ENCODE results near the gene NUAK2. TPM values are rescaled to one million over a fixed set of nuclear protein-coding genes. Genes with fewer than 3 reads are reported as not detected.
A peak's percentile ranks its signal among the peaks of the same experiment; 100 is the strongest.

Gene NUAK2
- total RNA-seq, 1 donor = 34.2 TPM

- Histone ChIP-seq H3K4me1 (ENCODE audit: insufficient read depth, low read length) (peaks cover 93% of the 10 kb centered on the region), H3K9me3 (ENCODE audit: low read depth, low read length) (no peaks in the 10 kb centered on the region), H3K4me3 (ENCODE audit: low read length) (no peak overlapping the region), H3K27me3 (ENCODE audit: insufficient read depth, low read length) (no peaks in the 10 kb centered on the region)
These were observed 5.4 kb downstream of the NUAK2 start for GRCh38 chr1:205316161-205316566.

- Histone ChIP-seq H3K4me1 (ENCODE audit: insufficient read depth, low read length) (peaks cover 100% of the 10 kb centered on the region), H3K27me3 (ENCODE audit: insufficient read depth, low read length) (no peaks in the 10 kb centered on the region), H3K9me3 (ENCODE audit: low read depth, low read length) (no peaks in the 10 kb centered on the region), H3K4me3 (ENCODE audit: low read length) (no peak overlapping the region)
These were observed 6.4 kb downstream of the NUAK2 start for GRCh38 chr1:205315008-205315618.

GRCh38 chr1:205313563-205314308 lies 7.8 kb downstream of the NUAK2 start:
- Histone ChIP-seq H3K27me3 (ENCODE audit: insufficient read depth, low read length) (no peaks in the 10 kb centered on the region), H3K4me3 (ENCODE audit: low read length) (peak overlapping the region; percentile 28), H3K4me1 (ENCODE audit: insufficient read depth, low read length) (peaks cover 89% of the 10 kb centered on the region), H3K9me3 (ENCODE audit: low read depth, low read length) (no peaks in the 10 kb centered on the region)

GRCh38 chr1:205312866-205313562 lies 8.5 kb downstream of the NUAK2 start:
- no peaks in the 10 kb centered on the region for H3K9me3 ChIP-seq (ENCODE audit: low read depth, low read length)
- no peaks in the 10 kb centered on the region for H3K27me3 ChIP-seq (ENCODE audit: insufficient read depth, low read length)
- H3K4me3 ChIP-seq (ENCODE audit: low read length) = peak overlapping the region; percentile 28
- H3K4me1 ChIP-seq (ENCODE audit: insufficient read depth, low read length) = peaks cover 82% of the 10 kb centered on the region

- Histone ChIP-seq H3K4me3 (ENCODE audit: low read length) (no peak overlapping the region), H3K27me3 (ENCODE audit: insufficient read depth, low read length) (no peaks in the 10 kb centered on the region), H3K4me1 (ENCODE audit: insufficient read depth, low read length) (peaks cover 63% of the 10 kb centered on the region), H3K9me3 (ENCODE audit: low read depth, low read length) (no peaks in the 10 kb centered on the region)
These were observed 10.4 kb downstream of the NUAK2 start for GRCh38 chr1:205310976-205311704.

- no peaks in the 10 kb centered on the region for H3K27me3 ChIP-seq (ENCODE audit: insufficient read depth, low read length)
- no peak overlapping the region for H3K4me3 ChIP-seq (ENCODE audit: low read length)
- peaks cover 52% of the 10 kb centered on the region for H3K4me1 ChIP-seq (ENCODE audit: insufficient read depth, low read length)
- H3K9me3 ChIP-seq (ENCODE audit: low read depth, low read length) = no peaks in the 10 kb centered on the region
These were observed 11.8 kb downstream of the NUAK2 start for GRCh38 chr1:205309741-205310140.

GRCh38 chr1:205306929-205307566 lies 14.5 kb downstream of the NUAK2 start:
- Histone ChIP-seq H3K4me3 (ENCODE audit: low read length) (no peak overlapping the region), H3K4me1 (ENCODE audit: insufficient read depth, low read length) (peaks cover 25% of the 10 kb centered on the region), H3K9me3 (ENCODE audit: low read depth, low read length) (no peaks in the 10 kb centered on the region), H3K27me3 (ENCODE audit: insufficient read depth, low read length) (no peaks in the 10 kb centered on the region)

GRCh38 chr1:205304695-205305070 lies 16.9 kb downstream of the NUAK2 start:
- peaks cover 22% of the 10 kb centered on the region for H3K4me1 ChIP-seq (ENCODE audit: insufficient read depth, low read length)
- H3K4me3 ChIP-seq (ENCODE audit: low read length) = no peak overlapping the region
- H3K27me3 ChIP-seq (ENCODE audit: insufficient read depth, low read length) = no peaks in the 10 kb centered on the region
- no peaks in the 10 kb centered on the region for H3K9me3 ChIP-seq (ENCODE audit: low read depth, low read length)

- no peak overlapping the region for H3K4me3 ChIP-seq (ENCODE audit: low read length)
- no peaks in the 10 kb centered on the region for H3K27me3 ChIP-seq (ENCODE audit: insufficient read depth, low read length)
- peaks cover 24% of the 10 kb centered on the region for H3K4me1 ChIP-seq (ENCODE audit: insufficient read depth, low read length)
- no peaks in the 10 kb centered on the region for H3K9me3 ChIP-seq (ENCODE audit: low read depth, low read length)
These were observed 17.4 kb downstream of the NUAK2 start for GRCh38 chr1:205304046-205304694.

- no peak overlapping the region for H3K4me3 ChIP-seq (ENCODE audit: low read length)
- no peaks in the 10 kb centered on the region for H3K27me3 ChIP-seq (ENCODE audit: insufficient read depth, low read length)
- H3K9me3 ChIP-seq (ENCODE audit: low read depth, low read length) = no peaks in the 10 kb centered on the region
- H3K4me1 ChIP-seq (ENCODE audit: insufficient read depth, low read length) = peaks cover 24% of the 10 kb centered on the region
These were observed 18.2 kb downstream of the NUAK2 start for GRCh38 chr1:205303247-205303888.

- H3K4me1 ChIP-seq (ENCODE audit: insufficient read depth, low read length) = peaks cover 24% of the 10 kb centered on the region
- no peaks in the 10 kb centered on the region for H3K27me3 ChIP-seq (ENCODE audit: insufficient read depth, low read length)
- no peak overlapping the region for H3K4me3 ChIP-seq (ENCODE audit: low read length)
- H3K9me3 ChIP-seq (ENCODE audit: low read depth, low read length) = no peaks in the 10 kb centered on the region
These were observed 19.5 kb downstream of the NUAK2 start for GRCh38 chr1:205301842-205302588.

GRCh38 chr1:205301205-205301821 lies 20.2 kb downstream of the NUAK2 start:
- H3K9me3 ChIP-seq (ENCODE audit: low read depth, low read length) = no peaks in the 10 kb centered on the region
- H3K4me3 ChIP-seq (ENCODE audit: low read length) = no peak overlapping the region
- H3K27me3 ChIP-seq (ENCODE audit: insufficient read depth, low read length) = no peaks in the 10 kb centered on the region
- peaks cover 27% of the 10 kb centered on the region for H3K4me1 ChIP-seq (ENCODE audit: insufficient read depth, low read length)

GRCh38 chr1:205300149-205300548 lies 21.4 kb downstream of the NUAK2 start:
- no peak overlapping the region for H3K4me3 ChIP-seq (ENCODE audit: low read length)
- peaks cover 36% of the 10 kb centered on the region for H3K4me1 ChIP-seq (ENCODE audit: insufficient read depth, low read length)
- H3K9me3 ChIP-seq (ENCODE audit: low read depth, low read length) = no peaks in the 10 kb centered on the region
- no peaks in the 10 kb centered on the region for H3K27me3 ChIP-seq (ENCODE audit: insufficient read depth, low read length)
